Caco-2 (cell line): ENCODE measurements around the gene NCKAP5. TPM values are rescaled to one million over a fixed set of nuclear protein-coding genes. Genes with fewer than 3 reads are reported as not detected.

ENCODE experiments used
- BruUV-seq: library from RNA; stranded (reverse); fragments of 400-500 nt; replicated peaks from 2 replicates; lab custom pipeline; 2021; lab: Mats Ljungman, UMichigan
- CTCF ChIA-PET: fragments of 300-600 bp; sonication (Branson Sonifier 250); formaldehyde crosslinking; loops from one replicate; lab custom pipeline; 2022; ENCODE audit warnings: antibody characterized with exemption; lab: Charles Lee
- POLR2A ChIA-PET: fragments of 300-600 bp; sonication (Branson Sonifier 250); formaldehyde crosslinking; loops from one replicate; lab custom pipeline; 2022; ENCODE audit warnings: antibody characterized with exemption; lab: Charles Lee
- DNase-seq, 2 experiments: peaks; one replicate each; pipeline versions ENCODE4 v3.0.0 to v3.0.0-alpha.2; 2020 to 2022
- H3K27me3 ChIP-seq: replicated peaks from 2 replicates; pipeline ENCODE4 v1.6.0; 2011; ENCODE audit warnings: low read length; ENCODE audit not compliant: control insufficient read depth, insufficient read depth
- H3K36me3 ChIP-seq: 2 replicates; pipeline ENCODE4 v1.5.1; 2011; ENCODE audit warnings: low read length; ENCODE audit not compliant: control insufficient read depth, insufficient read depth
- H3K4me1 ChIP-seq: fragments of 250-450 bp; sonication (Bioruptor Pico); 2 replicates; pipeline ENCODE4 v1.5.1; 2020; ENCODE audit warnings: mild to moderate bottlenecking
- H3K4me3 ChIP-seq: 2 replicates; pipeline ENCODE4 v1.5.1; 2011; ENCODE audit warnings: low read depth, mild to moderate bottlenecking, control low read depth, low read length
- H3K9me3 ChIP-seq: fragments of 250-450 bp; sonication (Bioruptor Pico); 2 replicates; pipeline ENCODE4 v1.5.1; 2020; ENCODE audit warnings: mild to moderate bottlenecking, moderate library complexity
- H3K27ac Mint-ChIP-seq: one replicate; pipeline ENCODE4 v1.8.0; 2022; ENCODE audit warnings: mixed read lengths; ENCODE audit not compliant: unreplicated experiment
- H3K27me3 Mint-ChIP-seq: one replicate; pipeline ENCODE4 v1.8.0; 2022; ENCODE audit warnings: mixed read lengths; ENCODE audit not compliant: insufficient read depth, unreplicated experiment
- H3K36me3 Mint-ChIP-seq: one replicate; pipeline ENCODE4 v1.8.0; 2022; ENCODE audit warnings: mild to moderate bottlenecking, mixed read lengths; ENCODE audit not compliant: insufficient read depth, unreplicated experiment
- H3K4me1 Mint-ChIP-seq: one replicate; pipeline ENCODE4 v1.8.0; 2022; ENCODE audit warnings: low read depth, mixed read lengths; ENCODE audit not compliant: unreplicated experiment
- H3K4me3 Mint-ChIP-seq: one replicate; pipeline ENCODE4 v1.8.0; 2022; ENCODE audit warnings: mild to moderate bottlenecking, moderate library complexity, mixed read lengths; ENCODE audit not compliant: unreplicated experiment
- H3K9me3 Mint-ChIP-seq: one replicate; pipeline ENCODE4 v1.8.0; 2022; ENCODE audit warnings: mixed read lengths; ENCODE audit not compliant: unreplicated experiment
- CTCF ChIP-seq, 2 experiments: fragments of 200-600 bp in 1 of 2; IDR thresholded peaks; 1 replicate in 1 of 2; 2 replicates in 1 of 2; pipeline versions ENCODE4 v1.5.1 to v1.8.0; 2011 to 2022; ENCODE audit warnings: antibody characterized with exemption in 1 of 2, control low read depth in 1 of 2, inconsistent platforms in 1 of 2, low read depth in 1 of 2, low read length in 1 of 2, mild to moderate bottlenecking in 1 of 2, moderate library complexity in 1 of 2; ENCODE audit not compliant: insufficient read depth in 1 of 2, severe bottlenecking in 1 of 2, unreplicated experiment in 1 of 2
- intact Hi-C: fragments of 100-400 bp; cut with micrococcal nuclease; formaldehyde crosslinking; loops from one replicate; pipeline ENCODE4 v1.10.0; 2022; ENCODE audit not compliant: unreplicated experiment
- total RNA-seq: library from RNA; stranded (reverse); gene quantifications from 2 replicates; pipeline ENCODE4 v1.2.3, GENCODE V29; 2022

The NCKAP5 gene
- total RNA-seq, 1 experiment from 2014 or later: 3.8 TPM

GRCh38 chr2:132984731-132985130, 583.5 kb downstream of the NCKAP5 start:
- no peak overlapping the region for H3K27ac Mint-ChIP-seq
- no peaks in the 10 kb centered on the region for H3K27me3 Mint-ChIP-seq
- Histone ChIP-seq H3K4me3 (no peak overlapping the region), H3K4me1 (no peaks in the 10 kb centered on the region), H3K27me3 (no peaks in the 10 kb centered on the region), H3K9me3 (no peaks in the 10 kb centered on the region), H3K36me3 (no peaks in the 10 kb centered on the region)
- BruUV-seq: no TSS peak
- no peak overlapping the region for H3K4me3 Mint-ChIP-seq
- no peaks in the 10 kb centered on the region for H3K4me1 Mint-ChIP-seq
- ChIA-PET CTCF (no interaction called here), POLR2A (interaction anchor here (0.5 kb wide), 1 partner anchor 136 kb away, joined by 3 read pairs; no protein-coding TSS in a partner anchor)
- TF ChIP-seq CTCF (IDR thresholded peaks at IDR 0.05; ENCODE audit: insufficient read depth in 1 of 2, low read depth in 1 of 2, low read length in 1 of 2, severe bottlenecking in 1 of 2, unreplicated experiment in 1 of 2): no peak
- intact Hi-C loops: no loop called here
- no peaks in the 10 kb centered on the region for H3K9me3 Mint-ChIP-seq
- no peak for DNase-seq
- H3K36me3 Mint-ChIP-seq: no peaks in the 10 kb centered on the region

GRCh38 chr2:132980304-132980703, 588.0 kb downstream of the NCKAP5 start:
- H3K9me3 ChIP-seq: no peaks in the 10 kb centered on the region
- H3K27me3 Mint-ChIP-seq: peaks cover under 1% of the 10 kb centered on the region
- H3K4me3 Mint-ChIP-seq: no peak overlapping the region
- POLR2A ChIA-PET: no interaction called here
- no peak overlapping the region for H3K4me3 ChIP-seq
- no peak for TF ChIP-seq CTCF (IDR thresholded peaks at IDR 0.05; ENCODE audit: insufficient read depth in 1 of 2, low read depth in 1 of 2, low read length in 1 of 2, severe bottlenecking in 1 of 2, unreplicated experiment in 1 of 2)
- H3K36me3 ChIP-seq: no peaks in the 10 kb centered on the region
- H3K27ac Mint-ChIP-seq: no peak overlapping the region
- no peaks in the 10 kb centered on the region for H3K36me3 Mint-ChIP-seq
- intact Hi-C loops: no loop called here
- H3K9me3 Mint-ChIP-seq: no peaks in the 10 kb centered on the region
- CTCF ChIA-PET: no interaction called here
- no TSS peak for BruUV-seq
- DNase-seq: no peak
- no peaks in the 10 kb centered on the region for H3K4me1 ChIP-seq
- no peaks in the 10 kb centered on the region for H3K27me3 ChIP-seq
- H3K4me1 Mint-ChIP-seq: no peaks in the 10 kb centered on the region

GRCh38 chr2:132979339-132980093, 588.7 kb downstream of the NCKAP5 start:
- ChIA-PET POLR2A (no interaction called here), CTCF (no interaction called here)
- no peak overlapping the region for H3K4me3 ChIP-seq
- H3K9me3 ChIP-seq: no peaks in the 10 kb centered on the region
- no peaks in the 10 kb centered on the region for H3K27me3 ChIP-seq
- Mint-ChIP-seq H3K27me3 (peaks cover 2% of the 10 kb centered on the region), H3K36me3 (no peaks in the 10 kb centered on the region), H3K4me1 (no peaks in the 10 kb centered on the region), H3K9me3 (no peaks in the 10 kb centered on the region), H3K4me3 (no peak overlapping the region), H3K27ac (no peak overlapping the region)
- H3K36me3 ChIP-seq: no peaks in the 10 kb centered on the region
- DNase-seq: no peak
- no TSS peak for BruUV-seq
- intact Hi-C loops: no loop called here
- TF ChIP-seq CTCF (IDR thresholded peaks at IDR 0.05; ENCODE audit: insufficient read depth in 1 of 2, low read depth in 1 of 2, low read length in 1 of 2, severe bottlenecking in 1 of 2, unreplicated experiment in 1 of 2): no peak
- H3K4me1 ChIP-seq: no peaks in the 10 kb centered on the region
